Fibroblast of villous mesenchyme (primary cell): ENCODE data around the gene SAMD9. TPM values are rescaled to one million over a fixed set of nuclear protein-coding genes. Genes with fewer than 3 reads are reported as not detected.

Experiments used
- DNase-seq: peaks from one replicate; pipeline ENCODE4 v3.0.0-alpha.2; 2010; ENCODE audit warnings: low read depth
- H3K4me3 ChIP-seq: 2 replicates; pipeline ENCODE4 v1.5.1; 2011; ENCODE audit warnings: low read depth, mild to moderate bottlenecking, low read length
- CTCF ChIP-seq: IDR thresholded peaks from 2 replicates; pipeline ENCODE4 v1.5.1; 2012; ENCODE audit warnings: low read depth, mild to moderate bottlenecking, low read length; ENCODE audit not compliant: insufficient read depth
- total RNA-seq: library from RNA; depleted of rRNA; stranded (reverse); fragments of >200 nt; gene quantifications from 2 replicates; pipeline ENCODE4 v1.2.3, GENCODE V29; 2012

Gene SAMD9
- total RNA-seq, 1 donor: 21.2 TPM

- no peak for TF ChIP-seq CTCF
- no peak for DNase-seq
- no peak overlapping the region for H3K4me3 ChIP-seq
These were observed 39.1 kb upstream of the SAMD9 start for GRCh38 chr7:93156884-93157283.

GRCh38 chr7:93150200-93150835 lies 32.5 kb upstream of the SAMD9 start:
- H3K4me3 ChIP-seq: no peak overlapping the region
- no peak for TF ChIP-seq CTCF
- DNase-seq: peak; percentile 4

GRCh38 chr7:93148727-93149126 lies 30.9 kb upstream of the SAMD9 start:
- DNase-seq: no peak
- H3K4me3 ChIP-seq: no peak overlapping the region
- no peak for TF ChIP-seq CTCF

- H3K4me3 ChIP-seq: peak within 1 kb of the TSS; percentile 61
- DNase-seq: peak; percentile 39
- no peak for TF ChIP-seq CTCF
These were observed 30.4 kb upstream of the SAMD9 start, which contains the start of gene SAMD9L for GRCh38 chr7:93148144-93148543. SAMD9L (minus strand) TSS chr7:93148385; CDS start chr7:93135971, 12,414 bp downstream.

GRCh38 chr7:93147363-93147762 lies 29.6 kb upstream of the SAMD9 start:
- DNase-seq: peak; percentile 64
- H3K4me3 ChIP-seq: peak overlapping the region; percentile 61
- TF ChIP-seq CTCF: no peak

GRCh38 chr7:93146472-93147141 lies 28.8 kb upstream of the SAMD9 start:
- peak overlapping the region; percentile 61 for H3K4me3 ChIP-seq
- TF ChIP-seq CTCF: no peak
- peak; percentile 22 for DNase-seq
